Measurements from ENCODE around the gene P2RX6.
"Not testable (repeated sequence)": the region's sequence is repeated elsewhere in the genome, so short reads cannot be mapped to it uniquely, and the experiment has no call there.

Gene P2RX6

GRCh38 chr22:21030621-21031544 lies 15.9 kb downstream of the P2RX6 start:
- Histone ChIP-seq H3K27ac (no peak overlapping the region), H3K36me3 (ENCODE audit: insufficient read depth, low read length) (no peaks in the 10 kb centered on the region)

GRCh38 chr22:21031545-21032036 lies 16.6 kb downstream of the P2RX6 start:
- no peak for DNase-seq (ENCODE audit: low read depth, low spot score)
- H3K4me3 ChIP-seq, result no peak overlapping the region
- no peak overlapping the region for H3K27ac ChIP-seq
- no peak for TF ChIP-seq POLR2AphosphoS5 (IDR thresholded peaks at IDR 0.05; ENCODE audit: borderline replicate concordance, low read depth, low read length)
- TF ChIP-seq FOXP2 (optimal IDR thresholded peaks at IDR 0.05; ENCODE audit: control extremely low read depth, extremely low read length, insufficient read depth), result no peak
- TF ChIP-seq EZH2 (IDR thresholded peaks at IDR 0.05), result no peak
- H3K36me3 ChIP-seq (ENCODE audit: insufficient read depth, low read length), result no peaks in the 10 kb centered on the region
- H3K9ac ChIP-seq (ENCODE audit: insufficient read length), result no peak overlapping the region
- no peaks in the 10 kb centered on the region for H3K9me3 ChIP-seq (ENCODE audit: low read depth, low read length)

More at GRCh38 chr22:21030621-21031544, 15.9 kb downstream of the P2RX6 start:
- Histone ChIP-seq H3K4me3 (no peak overlapping the region), H3K9ac (ENCODE audit: insufficient read length) (no peak overlapping the region), H3K9me3 (ENCODE audit: low read depth, low read length) (no peaks in the 10 kb centered on the region)
- TF ChIP-seq EZH2 (IDR thresholded peaks at IDR 0.05) (no peak), POLR2AphosphoS5 (IDR thresholded peaks at IDR 0.05; ENCODE audit: borderline replicate concordance, low read depth, low read length) (no peak), FOXP2 (optimal IDR thresholded peaks at IDR 0.05; ENCODE audit: control extremely low read depth, extremely low read length, insufficient read depth) (no peak)
- no peak for DNase-seq (ENCODE audit: low read depth, low spot score)

GRCh38 chr22:21032037-21032867 lies 17.3 kb downstream of the P2RX6 start, which contains the start of gene SLC7A4:
Gene SLC7A4, minus strand, starts transcription at chr22:21032561. Its CDS starts 749 bp downstream, at chr22:21031812.
- Histone ChIP-seq H3K9me3 (ENCODE audit: low read depth, low read length) (no peaks in the 10 kb centered on the region), H3K36me3 (ENCODE audit: insufficient read depth, low read length) (no peaks in the 10 kb centered on the region), H3K9ac (ENCODE audit: insufficient read length) (no peak within 1 kb of the TSS), H3K4me3 (no peak within 1 kb of the TSS), H3K27ac (no peak within 1 kb of the TSS)
- DNase-seq (ENCODE audit: low read depth, low spot score), result no peak
- TF ChIP-seq POLR2AphosphoS5 (IDR thresholded peaks at IDR 0.05; ENCODE audit: borderline replicate concordance, low read depth, low read length) (no peak), EZH2 (IDR thresholded peaks at IDR 0.05) (no peak), FOXP2 (optimal IDR thresholded peaks at IDR 0.05; ENCODE audit: control extremely low read depth, extremely low read length, insufficient read depth) (no peak)

GRCh38 chr22:21032868-21033688 lies 18.1 kb downstream of the P2RX6 start:
- H3K27ac ChIP-seq, result no peak overlapping the region
- H3K9ac ChIP-seq (ENCODE audit: insufficient read length), result no peak overlapping the region
- H3K4me3 ChIP-seq, result no peak overlapping the region
- H3K36me3 ChIP-seq (ENCODE audit: insufficient read depth, low read length), result no peaks in the 10 kb centered on the region
- TF ChIP-seq EZH2 (IDR thresholded peaks at IDR 0.05) (no peak), FOXP2 (optimal IDR thresholded peaks at IDR 0.05; ENCODE audit: control extremely low read depth, extremely low read length, insufficient read depth) (no peak), POLR2AphosphoS5 (IDR thresholded peaks at IDR 0.05; ENCODE audit: borderline replicate concordance, low read depth, low read length) (no peak)
- no peaks in the 10 kb centered on the region for H3K9me3 ChIP-seq (ENCODE audit: low read depth, low read length)
- no peak for DNase-seq (ENCODE audit: low read depth, low spot score)

GRCh38 chr22:21033895-21034294 lies 18.9 kb downstream of the P2RX6 start:
- Histone ChIP-seq H3K36me3 (ENCODE audit: insufficient read depth, low read length) (no peaks in the 10 kb centered on the region), H3K4me3 (no peak overlapping the region), H3K9ac (ENCODE audit: insufficient read length) (no peak overlapping the region), H3K9me3 (ENCODE audit: low read depth, low read length) (no peaks in the 10 kb centered on the region), H3K27ac (no peak overlapping the region)
- no peak for DNase-seq (ENCODE audit: low read depth, low spot score)
- no peak for TF ChIP-seq EZH2 (IDR thresholded peaks at IDR 0.05)
- no peak for TF ChIP-seq FOXP2 (optimal IDR thresholded peaks at IDR 0.05; ENCODE audit: control extremely low read depth, extremely low read length, insufficient read depth)
- no peak for TF ChIP-seq POLR2AphosphoS5 (IDR thresholded peaks at IDR 0.05; ENCODE audit: borderline replicate concordance, low read depth, low read length)

- Histone ChIP-seq H3K36me3 (ENCODE audit: insufficient read depth, low read length) (no peaks in the 10 kb centered on the region), H3K27ac (no peak overlapping the region), H3K4me3 (no peak overlapping the region), H3K9me3 (ENCODE audit: low read depth, low read length) (no peaks in the 10 kb centered on the region), H3K9ac (ENCODE audit: insufficient read length) (no peak overlapping the region)
- no peak for DNase-seq (ENCODE audit: low read depth, low spot score)
- no peak for TF ChIP-seq FOXP2 (optimal IDR thresholded peaks at IDR 0.05; ENCODE audit: control extremely low read depth, extremely low read length, insufficient read depth)
- TF ChIP-seq EZH2 (IDR thresholded peaks at IDR 0.05), result no peak
- TF ChIP-seq POLR2AphosphoS5 (IDR thresholded peaks at IDR 0.05; ENCODE audit: borderline replicate concordance, low read depth, low read length), result no peak
These were observed 20.0 kb downstream of the P2RX6 start for GRCh38 chr22:21034989-21035388.

- no peak overlapping the region for H3K27ac ChIP-seq
- no peaks in the 10 kb centered on the region for H3K36me3 ChIP-seq (ENCODE audit: insufficient read depth, low read length)
- TF ChIP-seq POLR2AphosphoS5 (IDR thresholded peaks at IDR 0.05; ENCODE audit: borderline replicate concordance, low read depth, low read length) (no peak), EZH2 (IDR thresholded peaks at IDR 0.05) (no peak), FOXP2 (optimal IDR thresholded peaks at IDR 0.05; ENCODE audit: control extremely low read depth, extremely low read length, insufficient read depth) (no peak)
- no peak overlapping the region for H3K4me3 ChIP-seq
- no peak for DNase-seq (ENCODE audit: low read depth, low spot score)
- no peaks in the 10 kb centered on the region for H3K9me3 ChIP-seq (ENCODE audit: low read depth, low read length)
- no peak overlapping the region for H3K9ac ChIP-seq (ENCODE audit: insufficient read length)
These were observed 23.4 kb downstream of the P2RX6 start for GRCh38 chr22:21038405-21038804.

- H3K9ac ChIP-seq (ENCODE audit: insufficient read length); DNase-seq (ENCODE audit: low read depth, low spot score); H3K36me3 ChIP-seq (ENCODE audit: insufficient read depth, low read length); H3K9me3 ChIP-seq (ENCODE audit: low read depth, low read length); H3K4me3 ChIP-seq; H3K27ac ChIP-seq: not testable (repeated sequence)
These were observed 24.2 kb downstream of the P2RX6 start for GRCh38 chr22:21039158-21039557.

Measured in SK-N-MC (cell line).